Peyer's patch (tissue), 4 donors: ENCODE results near the gene RUNDC3A.

ENCODE experiments used
- CTCF ChIP-seq, 6 experiments: fragments of 450-650 bp in 4 of 6; fragments of 200-600 bp in 2 of 6; sonication (generic) in 1 of 6; IDR thresholded peaks; one replicate each; pipeline ENCODE4 v1.5.1; 2017 to 2019; ENCODE audit warnings: antibody characterized with exemption in 6 of 6, mild to moderate bottlenecking in 3 of 6, moderate library complexity in 1 of 6
- POLR2A ChIP-seq, 2 donors: fragments of 450-650 bp; IDR thresholded peaks; one replicate each; pipeline ENCODE4 v1.5.1; 2017; ENCODE audit warnings: antibody characterized with exemption in 2 of 2, mild to moderate bottlenecking in 2 of 2, moderate library complexity in 2 of 2

GRCh38 chr17:44258811-44259351 lies 49.5 kb upstream of the RUNDC3A start:
- TF ChIP-seq CTCF (IDR thresholded peaks at IDR 0.05): no peak
- no peak for TF ChIP-seq POLR2A (IDR thresholded peaks at IDR 0.05)
